Activated naive CD4-positive, alpha-beta T cell treated with anti-CD3 and anti-CD28 coated beads, Interleukin-2, amount 10 ng/mL, durations not matched to agents 5 hours and 36 hours (primary cell): Measurements from ENCODE around the gene SLC16A13. TPM values are rescaled to one million over a fixed set of nuclear protein-coding genes. Genes with fewer than 3 reads are reported as not detected.

Experiments used
- total RNA-seq, 2 experiments: library from RNA; stranded (reverse); gene quantifications; one replicate each; pipeline ENCODE4 v1.2.3, GENCODE V29; 2021

Gene SLC16A13, protein sequence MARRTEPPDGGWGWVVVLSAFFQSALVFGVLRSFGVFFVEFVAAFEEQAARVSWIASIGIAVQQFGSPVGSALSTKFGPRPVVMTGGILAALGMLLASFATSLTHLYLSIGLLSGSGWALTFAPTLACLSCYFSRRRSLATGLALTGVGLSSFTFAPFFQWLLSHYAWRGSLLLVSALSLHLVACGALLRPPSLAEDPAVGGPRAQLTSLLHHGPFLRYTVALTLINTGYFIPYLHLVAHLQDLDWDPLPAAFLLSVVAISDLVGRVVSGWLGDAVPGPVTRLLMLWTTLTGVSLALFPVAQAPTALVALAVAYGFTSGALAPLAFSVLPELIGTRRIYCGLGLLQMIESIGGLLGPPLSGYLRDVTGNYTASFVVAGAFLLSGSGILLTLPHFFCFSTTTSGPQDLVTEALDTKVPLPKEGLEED
- total RNA-seq: 10 to 100 TPM; 23.8 to 25.0 TPM

GRCh38 chr17:7035591-7036368 lies at the start of gene SLC16A13:
Gene SLC16A13 (plus strand): TSS chr17:7036015. CDS start chr17:7036383, 368 bp downstream.

DNA sequence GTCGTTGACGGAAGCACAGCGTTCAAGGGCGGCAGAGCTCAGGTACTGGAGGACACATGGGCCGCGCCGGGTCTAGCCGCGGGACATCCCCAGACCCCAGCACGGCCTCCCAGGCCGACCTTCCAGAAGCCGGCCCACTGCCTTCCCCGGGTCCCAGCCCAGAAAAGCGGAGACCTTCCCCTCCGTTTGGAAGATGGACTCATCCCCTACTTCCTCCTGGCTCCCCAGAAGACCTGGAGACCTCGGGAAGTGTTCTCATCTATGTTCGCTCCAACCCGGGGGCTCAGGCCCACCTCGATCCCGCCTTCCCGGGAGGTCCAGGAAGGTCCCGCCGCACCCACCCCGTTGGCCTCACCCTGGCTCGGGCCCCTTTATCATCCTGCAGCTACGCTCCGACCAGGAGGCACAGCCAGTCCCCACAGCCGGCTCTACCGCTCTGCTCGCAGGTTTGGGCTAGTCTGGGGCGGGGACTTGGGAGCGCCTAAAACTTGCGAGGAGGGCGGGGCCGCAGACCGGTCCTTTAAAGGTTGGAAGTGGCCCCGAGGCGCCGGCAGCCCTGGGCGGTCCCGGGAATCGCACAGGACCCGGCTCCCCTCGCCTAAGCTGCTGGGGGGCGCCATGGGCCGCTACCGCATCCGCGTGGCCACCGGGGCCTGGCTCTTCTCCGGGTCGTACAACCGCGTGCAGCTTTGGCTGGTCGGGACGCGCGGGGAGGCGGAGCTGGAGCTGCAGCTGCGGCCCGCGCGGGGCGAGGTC lies 40.1 kb upstream of the SLC16A13 start, which contains the start of gene ALOX12:
ALOX12 (plus strand) TSS at position 550 of the 756 bp plus-strand sequence; CDS start at position 619, 69 bp downstream.

GRCh38 chr17:7022781-7023571 lies 12.8 kb upstream of the SLC16A13 start, which contains the start of gene BCL6B:
Gene BCL6B (plus strand): TSS chr17:7023050. CDS start chr17:7023672, 622 bp downstream.

DNA sequence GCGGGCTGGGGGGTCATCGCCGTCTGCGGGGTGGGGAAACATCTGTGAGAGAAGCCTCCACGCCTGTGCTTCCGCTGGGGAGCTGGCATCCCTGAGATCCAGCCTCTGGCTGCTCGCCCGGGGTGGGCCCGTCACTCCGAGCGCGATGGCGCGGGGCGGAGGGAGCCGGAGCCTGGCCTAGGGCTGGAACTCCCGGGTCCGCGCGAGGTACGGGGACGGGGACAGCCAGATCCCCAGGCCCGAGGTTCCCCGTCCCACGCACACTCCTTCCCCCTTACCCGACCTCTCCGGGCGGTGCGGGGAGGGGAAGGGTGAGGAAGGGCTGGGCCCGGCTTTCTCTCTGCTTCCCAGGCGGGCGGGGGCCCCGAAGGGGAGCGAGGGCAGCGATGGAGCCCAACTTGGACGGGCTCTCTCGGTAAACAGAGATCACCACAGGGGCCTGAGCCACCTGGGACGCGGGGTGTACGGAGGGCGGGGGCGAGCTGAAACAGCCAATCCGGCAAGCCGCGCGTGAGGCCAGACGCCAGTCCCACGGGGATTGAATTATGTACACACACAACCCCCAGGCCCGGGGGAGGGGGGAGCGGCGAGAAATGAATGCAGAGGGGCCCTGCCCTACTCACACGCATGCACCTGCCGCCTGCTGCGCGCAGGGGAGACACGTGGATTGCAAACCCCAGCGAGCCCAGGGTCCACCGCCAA lies 7.8 kb downstream of the SLC16A13 start, which contains the start of gene SLC16A11:
SLC16A11 (minus strand) TSS at position 596 of the 702 bp plus-strand sequence; CDS start at position 17, 579 bp downstream.

GRCh38 chr17:7079581-7080455 lies 44.0 kb downstream of the SLC16A13 start, which contains the start of gene CLEC10A:
Gene CLEC10A (minus strand): TSS chr17:7080251. CDS start chr17:7078812, 1,439 bp downstream.

Other genes with a start within 250 kb of the SLC16A13 start
- gene TEKT1, start 204.3 kb upstream of the SLC16A13 start, total RNA-seq: not detected
- gene ALOX12, start 40.0 kb upstream of the SLC16A13 start, total RNA-seq: not detected
- 100 to 1,000 TPM; 170 to 178 TPM for gene RNASEK, start 23.4 kb upstream of the SLC16A13 start, total RNA-seq
- 1 to 10 TPM in 1 of 2 experiments, under 1 TPM in 1; 0.46 to 1.0 TPM for gene BCL6B, start 13.0 kb upstream of the SLC16A13 start, total RNA-seq
- gene SLC16A11, start 8.1 kb downstream of the SLC16A13 start, total RNA-seq: under 1 TPM; 0.12 to 0.25 TPM
- not detected for gene CLEC10A, start 44.2 kb downstream of the SLC16A13 start, total RNA-seq
- gene ASGR2, start 78.8 kb downstream of the SLC16A13 start, total RNA-seq: not detected
- 1 to 10 TPM in 1 of 2 experiments, under 1 TPM in 1; 0.63 to 1.2 TPM for gene ASGR1, start 143.4 kb downstream of the SLC16A13 start, total RNA-seq
- gene DLG4, start 183.8 kb downstream of the SLC16A13 start, total RNA-seq: 10 to 100 TPM; 11.6 to 11.9 TPM
- gene ACADVL, start 183.9 kb downstream of the SLC16A13 start, total RNA-seq: 100 to 1,000 TPM; 291 to 311 TPM
- 10 to 100 TPM; 47.0 to 47.5 TPM for gene DVL2, start 198.5 kb downstream of the SLC16A13 start, total RNA-seq
- 10 to 100 TPM; 53.9 to 55.9 TPM for gene PHF23, start 203.4 kb downstream of the SLC16A13 start, total RNA-seq
- 100 to 1,000 TPM; 276 to 282 TPM for gene GABARAP, start 206.4 kb downstream of the SLC16A13 start, total RNA-seq
- 100 to 1,000 TPM; 154 to 160 TPM for gene CTDNEP1, start 215.7 kb downstream of the SLC16A13 start, total RNA-seq
- gene ELP5, start 216.2 kb downstream of the SLC16A13 start, total RNA-seq: 10 to 100 TPM; 36.2 to 44.5 TPM
- under 1 TPM; 0.53 to 0.76 TPM for gene CLDN7, start 226.5 kb downstream of the SLC16A13 start, total RNA-seq
- gene SLC2A4, start 245.7 kb downstream of the SLC16A13 start, total RNA-seq: not detected